ENCODE results near the gene GADD45B.
"Not testable (repeated sequence)": the region's sequence is repeated elsewhere in the genome, so short reads cannot be mapped to it uniquely, and the experiment has no call there.

The GADD45B gene

DNA sequence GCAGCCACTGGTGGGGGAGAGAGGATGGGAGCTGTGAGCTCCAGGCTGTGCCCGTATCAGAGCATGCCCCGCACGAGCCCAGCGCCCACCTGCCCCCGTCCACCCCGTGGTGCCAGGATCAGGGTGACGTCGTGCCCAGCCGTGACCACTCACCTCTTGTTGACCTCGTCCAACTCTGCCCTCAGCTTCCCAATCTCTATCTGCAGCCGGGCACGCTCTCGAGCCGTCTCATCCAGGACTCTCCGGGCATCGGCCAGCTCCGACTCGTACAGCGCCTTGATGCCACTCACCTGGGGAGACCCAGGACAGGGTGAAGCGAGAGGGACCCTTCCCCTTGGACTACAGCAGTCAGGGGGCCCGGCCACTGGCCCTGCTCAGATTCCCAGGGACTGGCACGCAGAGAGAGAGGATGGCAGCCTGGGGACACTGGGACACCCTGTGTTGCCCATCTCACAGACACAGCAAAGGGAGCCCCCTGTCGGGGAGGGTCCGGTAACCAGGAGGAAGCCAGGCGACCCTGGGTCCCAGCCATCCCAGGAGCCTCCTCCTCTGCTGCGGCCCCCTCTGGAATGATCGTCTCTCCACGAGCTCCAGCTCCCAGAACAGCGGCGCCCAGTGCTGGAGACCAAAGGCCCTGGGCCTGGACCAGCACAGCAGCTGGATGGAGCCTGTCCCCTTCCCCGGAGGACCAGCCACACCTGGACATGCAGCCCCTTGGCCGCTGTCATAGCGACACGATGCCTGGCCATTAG is 31.5 kb upstream of the GADD45B start:
- DNase-seq, result no peak

DNA sequence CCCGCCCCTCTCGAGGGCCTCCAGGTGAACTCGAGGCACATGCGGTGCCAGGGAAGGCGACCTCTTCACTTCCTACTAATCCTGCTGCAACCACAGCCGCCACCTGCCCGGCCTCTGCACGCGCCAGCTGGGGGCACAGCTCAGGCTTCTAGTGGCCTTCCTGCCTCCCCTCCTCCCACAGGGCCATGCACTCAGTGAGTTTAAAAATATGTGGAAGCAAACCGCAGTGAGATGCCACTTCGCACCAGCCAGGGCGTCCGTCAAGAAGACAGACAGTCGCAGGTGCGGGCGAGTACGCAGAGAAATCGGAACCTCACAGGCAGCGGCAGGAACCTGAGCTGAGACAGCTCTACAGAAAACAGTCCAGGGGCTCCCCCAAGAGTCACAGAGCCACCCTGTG is 29.5 kb upstream of the GADD45B start:
- no peak for DNase-seq

DNA sequence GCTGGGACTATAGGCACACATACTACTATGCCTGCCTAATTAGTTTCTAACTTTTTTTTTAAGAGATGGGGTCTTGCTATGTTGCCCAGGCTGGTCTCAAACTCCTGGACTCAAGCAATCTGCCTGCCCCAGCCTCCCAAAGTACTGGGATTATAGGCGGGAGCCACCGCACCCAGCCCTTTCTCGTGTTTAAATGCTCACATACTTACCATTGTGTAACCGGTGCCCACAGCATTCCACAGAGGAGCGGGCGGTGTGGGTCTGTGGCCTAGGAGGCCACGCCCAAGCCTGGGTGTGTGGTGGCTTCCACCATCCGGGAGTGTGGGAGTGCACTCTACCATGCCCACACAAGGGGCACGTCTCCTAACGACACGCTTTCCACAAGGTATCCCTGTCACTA is 26.9 kb upstream of the GADD45B start:
- DNase-seq, result no peak

DNA sequence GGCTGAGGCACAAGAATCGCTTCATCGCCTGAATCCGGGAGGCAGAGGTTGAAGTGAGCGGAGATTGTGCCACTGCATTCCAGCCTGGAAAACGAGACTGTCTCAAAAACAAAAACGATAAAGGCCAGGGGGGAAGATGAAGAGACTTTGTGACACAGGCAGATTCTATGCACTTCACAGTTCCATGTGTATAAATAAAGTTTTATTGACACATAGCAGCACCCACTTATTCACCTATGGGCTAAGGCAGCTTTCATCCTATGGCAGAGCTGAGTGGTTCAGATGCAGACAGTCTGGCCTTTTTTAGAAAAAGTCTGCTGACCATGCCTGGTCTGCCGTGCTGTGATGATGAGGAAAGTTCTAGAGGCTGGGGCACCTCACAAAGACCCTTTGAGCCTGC is 24.8 kb upstream of the GADD45B start:
- DNase-seq, result no peak

DNA sequence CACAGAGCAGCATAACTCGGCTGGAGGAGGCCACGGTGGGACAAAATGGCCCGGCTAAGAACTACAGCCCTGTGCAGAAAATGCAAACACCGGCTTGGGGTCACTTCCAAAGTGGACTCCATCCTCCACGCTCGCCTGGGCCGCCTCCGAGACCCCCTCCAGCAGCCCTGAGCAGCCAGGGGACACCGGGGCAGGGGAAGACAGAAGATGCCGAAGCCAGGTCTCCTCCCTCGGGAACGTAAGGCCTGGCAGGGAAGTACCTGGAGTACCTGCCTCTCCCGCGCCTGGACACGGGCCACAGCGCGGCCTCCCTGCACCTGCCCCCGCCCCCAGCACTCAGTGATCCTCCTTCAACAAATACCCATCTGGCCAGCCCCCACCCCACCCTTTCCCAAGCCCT is 24.2 kb upstream of the GADD45B start:
- no peak for DNase-seq

DNA sequence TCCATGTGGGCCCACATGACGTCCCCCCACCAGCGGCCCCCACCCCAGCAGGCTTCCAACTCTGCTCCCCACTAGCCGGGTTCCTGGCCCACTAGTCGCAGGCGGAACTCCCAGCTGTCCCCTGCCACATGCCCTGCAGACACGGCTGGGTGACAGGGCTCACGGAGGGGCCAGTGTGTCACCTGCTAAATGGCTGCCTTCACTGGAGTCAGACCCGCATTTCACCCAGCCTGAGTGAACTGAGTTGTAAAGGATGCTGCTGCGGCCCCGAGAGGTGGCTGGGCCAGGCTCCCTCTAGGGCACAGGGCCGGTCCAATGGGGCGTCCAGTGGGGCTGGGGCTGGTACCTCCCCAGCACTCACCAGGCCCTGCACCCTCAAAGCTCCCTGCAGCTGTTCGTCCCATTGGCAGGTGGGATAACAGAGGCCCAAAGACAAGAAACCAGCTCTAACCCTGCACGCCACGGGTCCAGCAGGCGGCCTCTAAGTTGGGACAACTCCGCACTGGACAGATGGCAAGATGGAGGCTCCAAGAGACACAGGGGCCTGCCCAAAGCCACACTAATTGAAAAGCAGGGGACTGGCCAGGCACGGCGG is 22.4 kb upstream of the GADD45B start:
- no peak for DNase-seq

DNA sequence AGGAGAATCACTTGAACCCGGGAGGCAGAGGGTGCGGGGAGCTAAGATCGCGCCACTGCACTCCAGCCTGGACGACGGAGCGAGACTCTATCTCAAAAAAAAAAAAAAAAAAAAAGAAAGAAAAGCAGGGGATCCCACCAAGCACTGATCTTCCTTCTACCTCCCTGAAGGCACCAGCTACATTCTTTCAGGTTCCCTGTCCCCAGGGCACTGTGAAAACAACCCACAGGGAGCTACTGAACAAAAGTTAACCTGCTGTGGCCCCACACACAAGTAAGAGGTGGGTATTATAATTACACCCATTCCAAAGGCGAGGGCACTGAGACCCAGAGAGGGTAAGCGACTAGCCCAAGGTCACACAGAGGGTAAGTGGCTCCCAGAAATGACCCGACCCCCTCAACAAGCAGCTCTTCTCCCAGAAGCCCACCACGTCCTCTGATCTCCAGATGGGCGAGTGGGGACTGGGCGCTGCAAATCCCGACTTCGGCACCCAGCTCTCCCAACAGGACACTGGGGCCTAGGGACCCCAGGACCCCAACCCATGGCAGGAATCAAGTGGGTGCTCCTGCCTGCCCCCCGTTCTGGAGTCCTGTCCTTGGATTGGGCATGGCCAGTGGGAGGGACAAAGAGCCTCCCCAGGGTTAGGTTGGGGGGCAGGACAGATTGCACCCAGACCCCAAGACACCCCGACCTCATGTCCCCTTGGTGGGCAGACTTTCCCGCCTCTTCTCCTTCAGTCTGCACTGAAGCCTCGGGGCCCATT is 21.5 kb upstream of the GADD45B start:
- no peak for DNase-seq

DNA sequence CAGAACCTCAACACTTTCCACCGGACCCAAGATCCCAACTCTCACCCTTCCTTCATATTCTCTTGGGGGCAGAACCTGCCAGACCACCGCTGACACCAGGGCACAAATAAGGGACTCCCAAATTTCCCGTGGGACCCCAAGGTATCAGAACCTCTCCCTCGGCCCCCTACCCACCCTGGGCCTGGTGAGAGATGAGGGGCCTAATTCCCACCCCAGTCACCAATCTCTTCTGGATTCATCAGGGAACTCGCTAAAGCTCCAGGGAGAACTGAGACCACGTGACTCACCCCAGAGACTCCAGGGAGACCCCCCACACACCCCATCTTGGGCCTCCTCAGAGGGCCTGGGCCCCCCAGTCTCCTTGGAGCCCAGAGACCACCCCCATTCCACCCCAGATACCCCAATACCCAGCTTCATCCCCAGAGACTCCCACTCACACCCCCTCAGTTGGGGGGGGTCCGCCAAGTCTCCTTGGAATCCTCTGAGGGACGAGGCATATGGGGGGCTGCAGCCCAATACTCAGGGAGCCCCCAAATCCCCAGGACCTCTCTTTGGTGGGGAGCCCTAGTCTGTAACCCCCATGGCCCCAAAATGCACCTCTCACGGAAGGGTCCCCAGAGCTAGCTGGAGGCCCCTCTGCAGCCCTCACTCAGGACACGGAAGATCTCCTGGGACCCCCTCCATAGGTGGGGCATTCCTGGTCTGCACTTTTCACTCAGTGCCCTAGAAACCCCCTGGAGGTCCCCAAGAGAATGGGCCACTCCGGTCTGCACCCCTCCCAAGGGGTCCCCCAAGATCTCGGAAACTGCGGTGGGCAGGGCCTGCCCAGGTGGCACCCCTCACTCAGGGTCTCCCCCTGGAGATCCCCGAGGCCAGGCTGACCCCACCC is 20.7 kb upstream of the GADD45B start:
- no peak for DNase-seq

DNA sequence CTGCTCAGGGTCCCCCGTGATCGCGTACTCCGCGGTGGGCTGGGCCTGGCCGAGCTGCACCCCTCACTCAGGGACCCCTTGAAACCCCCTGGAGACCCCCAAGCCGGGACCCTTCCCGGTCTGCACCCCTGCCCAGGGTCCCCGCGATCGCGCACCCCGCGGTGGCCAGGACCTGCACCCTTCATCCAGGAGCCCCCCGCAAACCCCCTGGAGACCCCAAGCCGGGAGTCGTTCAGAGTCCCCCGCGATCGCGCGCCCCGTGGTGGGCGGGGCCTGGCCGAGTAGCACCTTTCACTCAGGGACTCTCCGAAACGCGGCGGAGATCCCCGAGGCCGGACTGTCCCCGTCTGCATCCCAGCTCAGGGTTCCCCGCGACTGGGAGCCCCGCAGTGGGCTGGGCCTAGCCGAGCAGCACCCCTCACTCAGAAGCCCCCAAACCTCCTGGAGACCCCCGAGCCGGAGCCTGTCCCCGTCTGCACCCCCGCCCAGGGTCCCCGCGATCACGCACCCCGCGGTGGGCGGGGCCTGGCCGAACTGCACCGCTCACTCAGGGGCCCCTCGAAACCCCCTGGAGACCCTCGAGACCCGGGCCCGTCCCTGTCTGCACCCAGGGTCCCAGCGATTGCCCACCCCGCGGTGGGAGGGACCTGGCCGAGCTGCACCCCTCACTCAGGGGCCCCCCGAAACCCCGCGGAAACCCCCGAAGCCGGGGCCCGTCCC is 19.9 kb upstream of the GADD45B start:
- peak; percentile 82 for DNase-seq

DNA sequence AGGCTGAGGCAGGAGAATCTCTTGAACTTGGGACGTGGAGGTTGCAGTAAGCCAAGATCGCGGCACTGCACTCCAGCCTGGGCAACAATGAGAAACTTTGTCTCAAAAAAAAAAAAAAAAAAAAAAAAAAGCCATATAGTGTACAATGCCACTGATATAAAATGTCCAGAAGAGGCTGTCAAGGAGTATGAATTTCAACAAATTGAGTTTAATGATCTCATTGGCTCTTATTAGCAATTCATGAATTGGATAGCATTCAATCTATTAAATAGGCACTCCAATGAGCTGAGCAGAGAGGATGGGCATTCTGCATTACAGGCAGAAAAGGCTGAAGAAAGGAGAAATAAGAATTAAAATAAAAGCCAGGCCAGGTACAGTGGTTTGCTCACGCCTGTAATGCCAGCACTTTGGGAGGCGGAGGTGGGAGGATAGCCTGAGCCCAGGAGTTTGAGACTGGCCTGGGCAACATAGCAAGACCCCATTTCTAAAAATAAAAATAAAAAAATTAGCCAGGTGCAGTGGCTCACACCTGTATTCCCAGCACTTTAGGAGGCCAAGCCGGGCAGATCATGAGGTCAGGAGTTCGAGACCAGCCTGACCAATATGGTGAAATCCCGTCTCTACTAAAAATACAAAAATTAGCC is 18.4 kb upstream of the GADD45B start:
- DNase-seq, result no peak

DNA sequence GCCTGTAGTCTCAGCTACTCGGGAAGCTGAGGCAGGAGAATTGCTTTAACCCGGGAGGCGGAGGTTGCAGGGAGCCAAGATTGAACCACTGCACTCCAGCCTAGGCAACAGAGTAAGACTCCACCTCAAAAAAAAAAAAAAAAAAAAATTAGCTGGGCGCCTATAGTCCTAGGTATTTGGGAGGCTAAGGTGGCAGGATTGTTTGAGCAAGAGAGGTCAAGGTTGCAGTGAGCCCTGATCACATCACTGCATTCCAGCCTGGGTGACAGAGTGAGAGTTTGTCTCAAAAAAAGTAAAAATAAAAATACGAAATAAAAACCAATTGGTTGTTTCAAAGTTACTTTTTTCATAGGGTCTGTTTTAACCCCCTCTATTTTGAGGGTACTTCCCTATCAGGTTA is 17.9 kb upstream of the GADD45B start:
- DNase-seq, result no peak

DNA sequence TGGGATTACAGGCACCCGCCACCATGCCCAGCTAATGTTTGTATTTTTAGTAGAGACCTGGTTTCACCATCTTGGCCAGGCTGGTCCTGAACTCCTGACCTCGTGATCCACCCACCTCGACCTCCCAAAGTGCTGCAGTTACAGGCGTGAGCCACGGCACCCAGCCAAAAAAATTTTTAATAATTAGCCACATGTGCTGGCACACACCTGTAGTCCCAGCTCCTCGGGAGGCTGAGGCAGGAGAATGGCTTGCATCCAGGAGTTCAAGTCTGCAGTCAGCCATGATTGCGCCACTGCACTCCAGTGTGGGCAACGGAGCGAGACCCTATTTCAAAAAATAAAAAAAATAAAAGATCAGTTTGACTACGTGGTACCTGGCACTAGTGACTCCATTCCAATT is 17.2 kb upstream of the GADD45B start:
- DNase-seq, result not testable (repeated sequence)

DNA sequence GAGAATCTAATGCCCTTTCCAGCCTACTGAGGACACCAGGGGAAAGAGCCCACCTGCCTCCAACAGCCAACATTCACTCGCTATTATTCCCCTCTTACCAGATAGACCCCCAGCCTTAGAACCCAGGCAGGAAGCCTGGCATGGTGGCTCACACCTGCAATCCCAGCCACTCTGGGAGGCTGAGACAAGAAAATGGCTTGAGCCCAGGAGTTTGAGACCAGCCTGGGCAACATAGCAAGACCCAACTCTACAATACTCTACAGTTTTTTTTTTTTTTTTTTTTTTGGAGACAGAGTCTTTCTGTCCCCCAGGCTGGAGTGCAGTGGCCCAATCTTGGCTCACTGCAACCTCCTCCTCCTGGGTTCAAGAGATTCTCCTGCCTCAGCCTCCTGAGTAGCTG is 15.7 kb upstream of the GADD45B start:
- no peak for DNase-seq

DNA sequence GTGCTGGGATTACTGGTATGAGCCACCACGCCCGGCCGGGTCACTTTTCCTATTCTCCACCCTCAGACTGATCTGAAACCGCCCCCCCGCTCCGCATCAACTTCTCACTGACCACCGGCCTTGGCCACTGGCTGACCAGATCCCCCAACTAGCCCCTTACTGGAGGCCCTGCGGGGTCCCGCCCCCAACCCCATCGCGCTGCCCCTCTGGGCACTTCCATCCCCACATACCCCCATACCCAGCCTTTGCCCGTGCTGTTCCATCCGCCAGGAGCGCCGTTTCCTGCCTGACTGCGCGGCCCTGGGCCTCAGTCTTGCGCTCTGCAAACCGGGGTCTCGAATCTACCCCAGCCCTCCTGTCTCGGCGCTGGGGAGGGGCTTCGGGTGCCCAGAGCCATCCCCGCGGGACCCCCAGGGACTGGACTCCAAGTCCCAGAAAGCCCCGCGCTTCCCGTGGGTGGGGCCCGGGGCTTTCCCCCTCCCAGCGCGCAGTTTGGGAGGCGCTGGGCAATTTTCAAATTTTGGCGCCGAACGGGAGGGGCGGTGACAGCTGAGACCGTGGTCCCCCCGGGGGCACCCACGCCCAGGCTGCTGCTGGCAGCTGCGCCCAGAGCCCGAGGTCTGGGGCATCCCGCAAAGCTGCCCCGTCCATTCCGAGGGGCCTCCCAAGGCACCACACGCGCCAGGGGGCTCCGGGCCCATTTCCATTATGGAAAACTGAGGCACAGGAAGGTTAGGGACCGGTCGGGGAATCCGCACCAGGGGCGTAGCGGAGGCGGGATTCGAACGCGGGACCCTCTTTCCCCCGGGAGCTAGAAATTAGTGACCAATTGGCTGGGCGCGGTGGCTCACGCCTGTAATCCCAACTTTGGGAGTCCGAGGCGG is 13.9 kb upstream of the GADD45B start:
- peak; percentile 86 for DNase-seq

DNA sequence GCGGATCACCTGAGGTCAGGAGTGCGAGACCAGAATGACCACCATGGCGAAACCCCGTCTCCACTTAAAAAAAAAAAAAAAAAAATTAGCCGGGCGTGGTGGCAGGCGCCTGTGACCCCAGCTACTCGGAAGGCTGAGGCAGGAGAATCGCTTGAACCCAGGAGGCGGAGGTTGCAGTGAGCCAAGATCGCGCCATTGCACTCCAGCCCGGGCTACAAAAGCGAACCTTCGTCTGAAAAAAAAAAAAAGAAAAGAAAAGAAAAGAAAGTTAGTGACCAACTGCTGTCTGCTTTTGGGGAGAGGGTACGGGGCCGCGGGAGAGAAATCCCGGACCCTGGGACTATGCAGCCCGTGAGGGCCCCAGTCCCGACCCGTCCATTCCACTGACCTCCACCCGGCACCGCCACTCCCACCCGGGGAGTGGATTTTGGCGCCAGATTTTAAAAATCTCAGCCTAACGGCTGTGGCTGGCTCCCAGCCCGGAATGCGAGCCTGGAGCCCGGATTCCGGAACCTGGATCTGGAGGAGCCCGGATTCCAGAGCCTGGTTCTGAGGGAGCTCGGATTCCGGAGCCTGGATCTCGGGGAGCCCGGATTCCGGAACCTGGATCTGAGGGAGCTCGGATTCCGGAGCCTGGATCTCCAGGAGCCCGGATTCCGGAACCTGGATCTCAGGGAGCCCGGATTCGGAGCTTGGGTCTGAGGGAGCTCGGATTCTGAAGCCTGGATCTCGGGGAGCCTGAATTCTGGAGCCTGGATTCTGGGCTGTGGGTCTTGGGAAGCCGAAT is 13.1 kb upstream of the GADD45B start:
- DNase-seq, result no peak

DNA sequence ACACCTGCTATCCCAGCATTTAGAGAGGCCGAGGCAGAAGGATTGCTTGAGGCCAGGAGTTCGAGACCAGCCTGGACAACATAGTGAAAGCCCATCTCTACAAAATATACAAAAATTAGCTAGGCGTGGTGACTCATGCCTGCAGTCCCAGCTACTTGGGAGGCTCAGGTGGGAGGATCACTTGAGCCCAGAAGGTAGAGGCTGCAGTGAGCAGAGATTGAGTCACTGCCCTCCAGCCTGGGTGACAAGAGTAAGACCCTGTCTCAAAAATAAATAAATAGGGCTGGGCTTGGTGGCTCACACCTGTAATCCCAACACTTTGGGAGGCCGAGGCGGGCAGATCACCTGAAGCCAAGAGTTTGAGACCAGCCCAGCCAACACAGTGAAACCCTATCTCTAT is 12.2 kb upstream of the GADD45B start:
- not testable (repeated sequence) for DNase-seq

DNA sequence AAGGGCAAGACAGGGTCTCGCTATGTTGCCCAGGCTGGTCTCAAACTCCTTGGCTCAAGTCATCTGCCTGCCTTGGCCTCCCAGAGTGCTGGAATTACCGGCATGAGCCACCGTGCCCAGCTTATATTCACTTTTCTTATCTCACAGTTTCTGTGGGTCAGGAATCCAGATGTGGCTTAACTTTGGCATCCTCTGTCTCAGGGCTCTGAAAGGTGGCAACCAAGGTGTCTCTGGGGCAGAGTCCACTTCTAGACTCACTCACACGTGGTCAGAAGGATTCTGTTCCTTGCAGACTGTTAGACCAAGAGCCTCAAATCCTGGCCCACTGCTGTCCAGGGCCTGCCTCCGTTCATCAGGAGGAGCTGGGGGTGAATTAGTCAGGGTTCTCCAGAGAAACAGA is 11.5 kb upstream of the GADD45B start:
- no peak for DNase-seq

DNA sequence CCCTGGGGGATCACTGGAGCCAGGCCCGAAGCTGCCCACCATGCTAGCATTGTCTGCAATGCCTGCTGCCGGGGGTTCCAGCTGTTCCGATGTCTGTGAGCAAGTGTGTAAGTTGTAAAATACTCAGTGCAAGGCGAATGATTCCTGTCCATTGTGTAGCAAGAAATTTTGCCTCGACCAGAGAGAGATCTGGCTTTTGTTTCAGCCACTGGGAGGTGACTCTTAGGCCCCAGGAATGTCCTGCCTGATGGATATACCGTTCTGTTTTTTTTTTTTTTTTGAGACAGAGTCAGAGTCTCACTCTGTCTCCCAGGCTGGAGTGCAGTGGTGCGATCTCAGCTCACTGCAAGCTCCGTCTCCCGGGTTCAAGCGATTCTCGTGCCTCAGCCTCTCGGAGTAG is 7.3 kb upstream of the GADD45B start:
- no peak for DNase-seq

DNA sequence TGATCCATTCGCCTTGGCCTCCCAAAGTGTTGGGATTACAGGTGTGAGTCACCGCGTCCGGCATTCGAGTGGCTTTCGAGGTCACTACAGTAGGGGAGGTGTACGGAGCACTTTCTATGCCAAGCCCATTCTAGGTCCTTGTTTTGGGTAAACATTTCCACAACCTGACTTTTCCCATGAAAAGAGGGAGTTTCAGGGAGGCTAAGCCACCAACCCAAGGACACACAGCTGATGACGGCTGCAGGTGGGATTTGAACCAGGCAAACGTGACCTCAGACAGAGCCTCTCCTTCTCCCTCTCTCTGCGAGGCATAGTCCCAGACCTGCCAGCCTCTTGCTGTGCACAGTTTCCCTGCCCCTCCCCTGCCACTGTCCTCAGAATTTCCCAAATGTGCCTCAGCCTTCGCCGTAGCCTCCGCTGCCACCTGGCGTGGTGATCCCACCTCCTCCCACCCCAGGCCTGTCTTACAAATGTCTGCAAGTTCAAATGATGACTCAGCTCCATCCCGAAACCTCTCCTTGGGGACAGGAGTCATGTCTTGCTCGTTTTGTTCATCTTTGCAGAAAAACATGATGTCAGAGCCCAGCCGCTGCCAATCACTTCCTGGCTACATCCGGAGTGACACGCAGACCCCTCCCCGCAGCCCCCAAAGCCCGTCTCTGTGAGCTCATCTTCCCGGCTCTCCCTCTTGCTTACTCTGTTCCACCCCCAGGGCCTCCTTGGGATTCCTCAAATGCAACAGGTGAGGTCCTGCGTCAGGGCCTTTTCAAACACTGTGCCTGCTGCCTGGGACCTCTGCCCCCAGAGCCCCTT is 6.6 kb upstream of the GADD45B start:
- peak; percentile 71 for DNase-seq
